GM06990 (cell line): ENCODE data around the gene TMEM255B.

Experiments used
- DNase-seq: peaks from one replicate; pipeline ENCODE4 v3.0.0-alpha.2; 2011; ENCODE audit not compliant: insufficient read length; ENCODE audit errors: extremely low read depth
- H3K27me3 ChIP-seq: replicated peaks from 2 replicates; pipeline ENCODE4 v1.6.0; 2011; ENCODE audit warnings: low read length; ENCODE audit not compliant: control insufficient read depth, insufficient read depth
- H3K36me3 ChIP-seq: 2 replicates; pipeline ENCODE4 v1.5.1; 2011; ENCODE audit warnings: low read length; ENCODE audit not compliant: control insufficient read depth, insufficient read depth
- H3K4me3 ChIP-seq: replicated peaks from 2 replicates; pipeline ENCODE4 v1.5.1; 2011; ENCODE audit warnings: low read depth, mild to moderate bottlenecking, control low read depth, low read length
- CTCF ChIP-seq: IDR thresholded peaks from 2 replicates; pipeline ENCODE4 v1.5.1; 2011; ENCODE audit warnings: low read length, control low read depth, mild to moderate bottlenecking, inconsistent platforms; ENCODE audit not compliant: insufficient read depth, poor library complexity, severe bottlenecking

The TMEM255B gene

GRCh38 chr13:113806526-113806925 is 47.5 kb downstream of the TMEM255B start:
- no peaks in the 10 kb centered on the region for H3K27me3 ChIP-seq
- DNase-seq, result no peak
- TF ChIP-seq CTCF, result no peak

GRCh38 chr13:113808058-113808834 is 49.2 kb downstream of the TMEM255B start:
- H3K4me3 ChIP-seq, result no peak overlapping the region
- no peaks in the 10 kb centered on the region for H3K27me3 ChIP-seq
- no peak for DNase-seq
- H3K36me3 ChIP-seq, result no peaks in the 10 kb centered on the region
- TF ChIP-seq CTCF, result no peak

More at GRCh38 chr13:113806526-113806925, 47.5 kb downstream of the TMEM255B start:
- Histone ChIP-seq H3K4me3 (no peak overlapping the region), H3K36me3 (no peaks in the 10 kb centered on the region)

GRCh38 chr13:113809934-113810333 is 50.9 kb downstream of the TMEM255B start:
- no peak for DNase-seq
- H3K4me3 ChIP-seq, result no peak overlapping the region
- no peak for TF ChIP-seq CTCF
- H3K36me3 ChIP-seq, result no peaks in the 10 kb centered on the region
- no peaks in the 10 kb centered on the region for H3K27me3 ChIP-seq

GRCh38 chr13:113810640-113811039 is 51.6 kb downstream of the TMEM255B start:
- no peak for TF ChIP-seq CTCF
- Histone ChIP-seq H3K4me3 (no peak overlapping the region), H3K36me3 (no peaks in the 10 kb centered on the region), H3K27me3 (no peaks in the 10 kb centered on the region)
- DNase-seq, result no peak

GRCh38 chr13:113811081-113811928 is 52.3 kb downstream of the TMEM255B start:
- no peak for DNase-seq
- no peaks in the 10 kb centered on the region for H3K36me3 ChIP-seq
- no peak for TF ChIP-seq CTCF
- no peaks in the 10 kb centered on the region for H3K27me3 ChIP-seq
- no peak overlapping the region for H3K4me3 ChIP-seq
